H9 (cell line): ENCODE results near the gene MRPS18A. TPM values are rescaled to one million over a fixed set of nuclear protein-coding genes. Genes with fewer than 3 reads are reported as not detected.
A peak's percentile ranks its signal among the peaks of the same experiment; 100 is the strongest.

Experiments used
- DNase-seq: peaks from one replicate; pipeline ENCODE4 v3.0.0-alpha.2; 2017
- H2AFZ ChIP-seq: one replicate; pipeline ENCODE4 v1.6.1; 2013; ENCODE audit warnings: mild to moderate bottlenecking, low read length, control low read depth, moderate library complexity
- H2AK5ac ChIP-seq: 2 replicates; pipeline ENCODE4 v1.6.1; 2013; ENCODE audit warnings: low read length, control low read depth, mixed read lengths; ENCODE audit not compliant: insufficient read length
- H2BK120ac ChIP-seq: one replicate; pipeline ENCODE4 v1.6.1; 2013; ENCODE audit warnings: low read depth, mild to moderate bottlenecking, low read length, control low read depth, inconsistent platforms; ENCODE audit not compliant: poor library complexity, severe bottlenecking
- H2BK12ac ChIP-seq: 2 replicates; pipeline ENCODE4 v1.6.1; 2013; ENCODE audit warnings: low read length, control low read depth, mixed read lengths, low read depth; ENCODE audit not compliant: insufficient read length
- H2BK15ac ChIP-seq: 2 replicates; pipeline ENCODE4 v1.6.1; 2013; ENCODE audit warnings: low read depth, low read length, control low read depth
- H2BK20ac ChIP-seq: one replicate; pipeline ENCODE4 v1.6.1; 2013; ENCODE audit warnings: low read depth, mild to moderate bottlenecking, low read length, control low read depth, inconsistent platforms; ENCODE audit not compliant: poor library complexity, severe bottlenecking
- H2BK5ac ChIP-seq: 2 replicates; pipeline ENCODE4 v1.6.1; 2013; ENCODE audit warnings: low read length, control low read depth, mixed read lengths; ENCODE audit not compliant: insufficient read length
- H3K14ac ChIP-seq: 2 replicates; pipeline ENCODE4 v1.6.1; 2013; ENCODE audit warnings: low read length, control low read depth; ENCODE audit not compliant: insufficient read depth
- H3K18ac ChIP-seq: 2 replicates; pipeline ENCODE4 v1.6.1; 2013; ENCODE audit warnings: low read depth, mild to moderate bottlenecking, mixed read lengths, low read length, control low read depth; ENCODE audit not compliant: insufficient read length
- H3K23ac ChIP-seq: 2 replicates; pipeline ENCODE4 v1.6.1; 2013; ENCODE audit warnings: low read length, control low read depth, mixed read lengths, low read depth; ENCODE audit not compliant: insufficient read length
- H3K23me2 ChIP-seq: 2 replicates; pipeline ENCODE4 v1.6.1; 2013; ENCODE audit warnings: low read depth, mild to moderate bottlenecking, mixed read lengths, low read length, control low read depth; ENCODE audit not compliant: insufficient read length, poor library complexity, severe bottlenecking
- H3K27ac ChIP-seq: 2 replicates; pipeline ENCODE4 v1.5.1; 2013; ENCODE audit warnings: low read length, control low read depth, mixed read lengths, low read depth; ENCODE audit not compliant: insufficient read length
- H3K27me3 ChIP-seq: 2 replicates; pipeline ENCODE4 v1.6.1; 2013; ENCODE audit warnings: low read length, control low read depth, inconsistent platforms; ENCODE audit not compliant: insufficient read depth
- H3K4ac ChIP-seq: 2 replicates; pipeline ENCODE4 v1.6.1; 2013; ENCODE audit warnings: low read depth, mild to moderate bottlenecking, control low read depth, inconsistent platforms, low read length, moderate library complexity
- H3K4me1 ChIP-seq: 2 replicates; pipeline ENCODE4 v1.6.1; 2013; ENCODE audit warnings: low read length, control low read depth, inconsistent platforms; ENCODE audit not compliant: insufficient read depth
- H3K4me2 ChIP-seq: 2 replicates; pipeline ENCODE4 v1.6.1; 2013; ENCODE audit warnings: low read length, control low read depth, mixed read lengths; ENCODE audit not compliant: insufficient read length, insufficient read depth
- H3K56ac ChIP-seq: 2 replicates; pipeline ENCODE4 v1.6.1; 2013; ENCODE audit warnings: low read depth, mild to moderate bottlenecking, mixed read lengths, low read length, control low read depth; ENCODE audit not compliant: insufficient read length
- H3K79me1 ChIP-seq: 2 replicates; pipeline ENCODE4 v1.6.1; 2013; ENCODE audit warnings: low read depth, mild to moderate bottlenecking, moderate library complexity, low read length, control low read depth, inconsistent platforms; ENCODE audit not compliant: insufficient read depth, poor library complexity, severe bottlenecking
- H3K79me2 ChIP-seq: 2 replicates; pipeline ENCODE4 v1.6.1; 2013; ENCODE audit warnings: low read length, control low read depth, inconsistent platforms; ENCODE audit not compliant: insufficient read depth
- H3K9ac ChIP-seq: 2 replicates; pipeline ENCODE4 v1.6.1; 2013; ENCODE audit warnings: low read length, control low read depth, mixed read lengths; ENCODE audit not compliant: insufficient read length; ENCODE audit errors: extremely low read depth
- H3K9me3 ChIP-seq: one replicate; pipeline ENCODE4 v1.6.1; 2013; ENCODE audit warnings: low read depth, low read length, inconsistent platforms; ENCODE audit not compliant: control insufficient read depth
- H3T11ph ChIP-seq: one replicate; pipeline ENCODE4 v1.6.1; 2013; ENCODE audit warnings: mild to moderate bottlenecking, low read length, control low read depth, inconsistent platforms
- H4K20me1 ChIP-seq: one replicate; pipeline ENCODE4 v1.6.1; 2013; ENCODE audit not compliant: control insufficient read depth, insufficient read length, insufficient read depth
- H4K5ac ChIP-seq: 2 replicates; pipeline ENCODE4 v1.6.1; 2013; ENCODE audit warnings: low read depth, mild to moderate bottlenecking, mixed read lengths, low read length, control low read depth; ENCODE audit not compliant: insufficient read length
- H4K8ac ChIP-seq: replicated peaks from 2 replicates; pipeline ENCODE4 v1.6.1; 2013; ENCODE audit warnings: low read length, control low read depth, mixed read lengths, low read depth; ENCODE audit not compliant: insufficient read length
- H4K91ac ChIP-seq: 2 replicates; pipeline ENCODE4 v1.6.1; 2013; ENCODE audit warnings: low read depth, mild to moderate bottlenecking, moderate library complexity, mixed read lengths, low read length, control low read depth; ENCODE audit not compliant: insufficient read length
- H3K27ac Mint-ChIP-seq, 3 experiments: 2 replicates in 2 of 3; 3 replicates in 1 of 3; pipeline ENCODE4 v1.8.0; 2020 to 2021; ENCODE audit warnings: mixed read lengths in 3 of 3, mild to moderate bottlenecking in 1 of 3, moderate library complexity in 1 of 3
- H3K27me3 Mint-ChIP-seq: 2 replicates; pipeline ENCODE4 v1.8.0; 2021; ENCODE audit warnings: low read depth, mild to moderate bottlenecking, moderate library complexity, mixed read lengths
- H3K36me3 Mint-ChIP-seq, 3 experiments: 2 replicates in 2 of 3; 3 replicates in 1 of 3; pipeline ENCODE4 v1.8.0; 2020 to 2021; ENCODE audit warnings: low read depth in 3 of 3, mixed read lengths in 3 of 3; ENCODE audit not compliant: insufficient read depth in 1 of 3
- H3K4me1 Mint-ChIP-seq, 2 experiments: 2 replicates each; pipeline ENCODE4 v1.8.0; 2020; ENCODE audit warnings: mixed read lengths in 2 of 2
- H3K4me3 Mint-ChIP-seq, 2 experiments: 2 replicates in 1 of 2; 3 replicates in 1 of 2; pipeline ENCODE4 v1.8.0; 2020 to 2021; ENCODE audit warnings: mild to moderate bottlenecking in 2 of 2, mixed read lengths in 2 of 2, moderate library complexity in 1 of 2
- H3K9me3 Mint-ChIP-seq, 2 experiments: 2 replicates in 1 of 2; 3 replicates in 1 of 2; pipeline ENCODE4 v1.8.0; 2020; ENCODE audit warnings: mild to moderate bottlenecking in 2 of 2, mixed read lengths in 2 of 2, moderate library complexity in 1 of 2
- CTCF ChIP-seq: fragments of 200-600 bp; sonication (generic); conservative IDR thresholded peaks from 3 replicates; pipeline ENCODE4 v1.8.0; 2021; ENCODE audit warnings: antibody characterized with exemption, mild to moderate bottlenecking
- WGBS: extraction: QIAGEN DNeasy Blood & Tissue Kit; methylation state at CpG from one replicate; pipeline ENCODE4 v1.1.7; 2013; ENCODE audit warnings: missing lambda C conversion rate, low lambda C conversion rate, mixed read lengths; ENCODE audit not compliant: insufficient read length; ENCODE audit errors: extremely low coverage; 5-methylcytosine and 5-hydroxymethylcytosine counted together
- total RNA-seq: library from RNA; stranded (reverse); gene quantifications from 2 replicates; pipeline ENCODE4 v1.2.1, GENCODE V29; 2021

Gene MRPS18A
- total RNA-seq, 1 experiment from 2014 or later = 65.1 TPM

GRCh38 chr6:43714311-43715055, 26.9 kb upstream of the MRPS18A start:
- H3K23me2 ChIP-seq = no peaks in the 10 kb centered on the region
- H3K23ac ChIP-seq = no peak overlapping the region
- H3K79me2 ChIP-seq = no peaks in the 10 kb centered on the region
- no peak for DNase-seq
- Mint-ChIP-seq H3K27me3 (peaks cover 7% of the 10 kb centered on the region), H3K4me1 (peaks cover 16 to 28% of the 10 kb centered on the region in 2 experiments), H3K9me3 (no peaks in the 10 kb centered on the region; a peak in 1 of 5 replicates), H3K4me3 (no peak overlapping the region), H3K36me3 (0 out of 7 replicates have a peak, but pooled peaks cover 0 to 4% (median 0%) of the 10 kb centered on the region in 3 experiments), H3K27ac (0 out of 7 replicates have a peak overlapping the region, but pooled peaks of 1 of the 3 experiments have one; percentile 34)
- no peak overlapping the region for H3K14ac ChIP-seq
- H3K27me3 ChIP-seq = no peaks in the 10 kb centered on the region
- no peaks in the 10 kb centered on the region for H3K79me1 ChIP-seq
- no peak overlapping the region for H2AFZ ChIP-seq
- H4K91ac ChIP-seq = no peak overlapping the region
- H3K4ac ChIP-seq = no peak overlapping the region
- H3K9ac ChIP-seq = no peak overlapping the region
- H3K27ac ChIP-seq = no peak overlapping the region
- peaks cover 2% of the 10 kb centered on the region; the same call in 1 of the 2 replicates for H3K4me1 ChIP-seq
- no peaks in the 10 kb centered on the region for H3K9me3 ChIP-seq
- no peak for TF ChIP-seq CTCF
- H2AK5ac ChIP-seq = no peak overlapping the region
- no peak overlapping the region for H4K8ac ChIP-seq
- no peak overlapping the region for H3K56ac ChIP-seq
- H3T11ph ChIP-seq = no peak overlapping the region
- no peak overlapping the region for H2BK120ac ChIP-seq
- no peaks in the 10 kb centered on the region for H4K20me1 ChIP-seq
- no peak overlapping the region for H3K18ac ChIP-seq
- no peak overlapping the region for H2BK12ac ChIP-seq
- H3K4me2 ChIP-seq = no peak overlapping the region
- no peak overlapping the region for H2BK15ac ChIP-seq
- H2BK20ac ChIP-seq = no peak overlapping the region
- no peak overlapping the region for H2BK5ac ChIP-seq
- no peak overlapping the region for H4K5ac ChIP-seq
- WGBS = no CpG with 5 or more reads among the region's 9 CpGs
